IMR-90 (cell line): Measurements from ENCODE around the gene NEGR1. TPM values are rescaled to one million over a fixed set of nuclear protein-coding genes. Genes with fewer than 3 reads are reported as not detected.

Experiments used
- ATAC-seq: fragments of 200-7000 bp; cut with Tn5 transposase; 2 replicates; pipeline ENCODE4 v1.9.1; 2020; ENCODE audit warnings: low read depth, mild to moderate bottlenecking, moderate library complexity
- BruUV-seq: library from RNA; stranded (reverse); fragments of 400-500 nt; replicated peaks from 2 replicates; lab custom pipeline; 2021; lab: Mats Ljungman, UMichigan
- CTCF ChIA-PET: fragments of 300-600 bp; formaldehyde crosslinking; extraction: SDS; loops from one replicate; lab custom pipeline; 2021; ENCODE audit warnings: antibody characterized with exemption; lab: Yijun Ruan, JAX
- POLR2A ChIA-PET: fragments of 300-600 bp; sonication (Branson Sonifier 250); formaldehyde crosslinking; loops from one replicate; lab custom pipeline; 2022; ENCODE audit warnings: antibody characterized with exemption; ENCODE audit not compliant: unreplicated experiment; lab: Charles Lee
- DNase-seq: peaks from one replicate; pipeline ENCODE4 v3.0.0; 2013
- H2AFZ ChIP-seq: replicated peaks from 2 replicates; pipeline ENCODE3; 2013; ENCODE audit warnings: low read length, mild to moderate bottlenecking; ENCODE audit not compliant: poor library complexity
- H2AK5ac ChIP-seq: 2 replicates; pipeline ENCODE4 v1.6.1; 2013; ENCODE audit warnings: low read depth, low read length, inconsistent platforms
- H2AK9ac ChIP-seq: replicated peaks from 2 replicates; pipeline ENCODE3; 2013; ENCODE audit warnings: mild to moderate bottlenecking, low read depth, low read length, moderate library complexity; ENCODE audit not compliant: poor library complexity
- H2BK120ac ChIP-seq: 2 replicates; pipeline ENCODE4 v1.6.1; 2013; ENCODE audit warnings: low read depth, low read length, inconsistent platforms
- H2BK15ac ChIP-seq: 3 replicates; pipeline ENCODE4 v1.6.1; 2013; ENCODE audit warnings: low read depth, low read length, inconsistent platforms
- H2BK20ac ChIP-seq: 2 replicates; pipeline ENCODE4 v1.6.1; 2013; ENCODE audit warnings: low read depth, mild to moderate bottlenecking, inconsistent platforms, low read length, moderate library complexity
- H2BK5ac ChIP-seq: 2 replicates; pipeline ENCODE4 v1.6.1; 2013; ENCODE audit warnings: mild to moderate bottlenecking, low read depth, low read length, inconsistent platforms; ENCODE audit not compliant: poor library complexity, severe bottlenecking
- H3K14ac ChIP-seq: replicated peaks from 2 replicates; pipeline ENCODE4 v1.6.1; 2013; ENCODE audit warnings: low read depth, low read length, inconsistent platforms
- H3K18ac ChIP-seq: 2 replicates; pipeline ENCODE4 v1.6.1; 2013; ENCODE audit warnings: low read depth, low read length, control low read depth
- H3K23ac ChIP-seq: 2 replicates; pipeline ENCODE4 v1.6.1; 2013; ENCODE audit warnings: low read depth, low read length, inconsistent platforms
- H3K27ac ChIP-seq: 2 replicates; pipeline ENCODE4 v1.5.1; 2013; ENCODE audit warnings: mild to moderate bottlenecking, control low read depth, low read length; ENCODE audit not compliant: insufficient read depth
- H3K27me3 ChIP-seq: 2 replicates; pipeline ENCODE4 v1.6.1; 2013; ENCODE audit warnings: low read length; ENCODE audit not compliant: control insufficient read depth, insufficient read depth
- H3K36me3 ChIP-seq: 2 replicates; pipeline ENCODE4 v1.6.1; 2013; ENCODE audit warnings: low read length, mixed read lengths; ENCODE audit not compliant: control insufficient read depth, insufficient read depth
- H3K4ac ChIP-seq: 2 replicates; pipeline ENCODE4 v1.6.1; 2013; ENCODE audit warnings: low read depth, low read length, inconsistent platforms
- H3K4me1 ChIP-seq: 2 replicates; pipeline ENCODE4 v1.6.1; 2013; ENCODE audit warnings: low read length, mixed read lengths; ENCODE audit not compliant: control insufficient read depth, insufficient read depth
- H3K4me2 ChIP-seq: 2 replicates; pipeline ENCODE4 v1.6.1; 2013; ENCODE audit warnings: low read depth, mild to moderate bottlenecking, control low read depth, low read length, moderate library complexity
- H3K4me3 ChIP-seq: 2 replicates; pipeline ENCODE4 v1.5.1; 2013; ENCODE audit warnings: low read depth, mild to moderate bottlenecking, control low read depth, low read length, moderate library complexity; ENCODE audit not compliant: insufficient read depth
- H3K56ac ChIP-seq: 2 replicates; pipeline ENCODE4 v1.6.1; 2013; ENCODE audit warnings: low read length, inconsistent platforms; ENCODE audit not compliant: insufficient read depth; ENCODE audit errors: extremely low read depth
- H3K79me1 ChIP-seq, 2 experiments: 2 replicates each; pipeline ENCODE4 v1.6.1; 2013; ENCODE audit warnings: low read length in 2 of 2, inconsistent platforms in 1 of 2, low read depth in 1 of 2
- H3K9ac ChIP-seq: 2 replicates; pipeline ENCODE4 v1.6.1; 2013; ENCODE audit warnings: low read depth, low read length, control low read depth
- H3K9me1 ChIP-seq: 2 replicates; pipeline ENCODE4 v1.6.1; 2013; ENCODE audit warnings: low read length, inconsistent platforms; ENCODE audit not compliant: insufficient read depth
- H3K9me3 ChIP-seq: 2 replicates; pipeline ENCODE4 v1.6.1; 2013; ENCODE audit warnings: low read length; ENCODE audit not compliant: control insufficient read depth, insufficient read depth
- H4K20me1 ChIP-seq: 2 replicates; pipeline ENCODE4 v1.6.1; 2013; ENCODE audit warnings: low read length, inconsistent platforms; ENCODE audit not compliant: insufficient read depth
- H4K5ac ChIP-seq: 2 replicates; pipeline ENCODE4 v1.6.1; 2013; ENCODE audit warnings: mild to moderate bottlenecking, low read depth, low read length, control low read depth
- H4K8ac ChIP-seq, 2 experiments: 2 replicates each; pipeline ENCODE4 v1.6.1; 2013; ENCODE audit warnings: low read depth in 2 of 2, low read length in 2 of 2, control low read depth in 1 of 2, inconsistent platforms in 1 of 2
- H4K91ac ChIP-seq: 2 replicates; pipeline ENCODE4 v1.6.1; 2013; ENCODE audit warnings: low read depth, low read length, inconsistent platforms; ENCODE audit not compliant: insufficient read depth
- BHLHE40 ChIP-seq: fragments of 150-350 bp; IDR thresholded peaks from 2 replicates; pipeline ENCODE4 v1.6.1; 2016; ENCODE audit warnings: mild to moderate bottlenecking, low read depth, low read length
- CEBPB ChIP-seq: IDR thresholded peaks from 2 replicates; pipeline ENCODE4 v1.6.1; 2012; ENCODE audit warnings: low read depth, low read length, improper control_type of control experiment
- CHD1 ChIP-seq: IDR thresholded peaks from 2 replicates; pipeline ENCODE4 v1.6.1; 2012; ENCODE audit warnings: low read depth, low read length, improper control_type of control experiment
- CTCF ChIP-seq: conservative IDR thresholded peaks from 2 replicates; pipeline ENCODE4 v1.5.1; 2012; ENCODE audit warnings: mild to moderate bottlenecking, low read depth, low read length, improper control_type of control experiment
- ELK1 ChIP-seq: fragments of 150-350 bp; IDR thresholded peaks from 2 replicates; pipeline ENCODE4 v1.6.1; 2016; ENCODE audit warnings: low read depth, mild to moderate bottlenecking, low read length, moderate library complexity, borderline replicate concordance
- FOS ChIP-seq: fragments of 150-350 bp; IDR thresholded peaks from 2 replicates; pipeline ENCODE4 v1.6.1; 2016; ENCODE audit warnings: low read depth, low read length
- MAFK ChIP-seq: IDR thresholded peaks from 2 replicates; pipeline ENCODE4 v1.6.1; 2012; ENCODE audit warnings: low read depth, low read length, improper control_type of control experiment
- MAZ ChIP-seq: IDR thresholded peaks from 2 replicates; pipeline ENCODE4 v1.6.1; 2012; ENCODE audit warnings: low read depth, mild to moderate bottlenecking, low read length, improper control_type of control experiment, moderate library complexity, borderline replicate concordance
- MXI1 ChIP-seq: IDR thresholded peaks from 2 replicates; pipeline ENCODE4 v1.6.1; 2012; ENCODE audit warnings: low read depth, mild to moderate bottlenecking, low read length, moderate library complexity, borderline replicate concordance
- NFE2L2 ChIP-seq: fragments of 150-350 bp; IDR thresholded peaks from 2 replicates; pipeline ENCODE4 v1.6.1; 2016; ENCODE audit warnings: low read depth, mild to moderate bottlenecking, low read length
- POLR2A ChIP-seq: IDR thresholded peaks from 2 replicates; pipeline ENCODE4 v1.6.1; 2012; ENCODE audit warnings: mild to moderate bottlenecking, low read depth, low read length
- RAD21 ChIP-seq: IDR thresholded peaks from 2 replicates; pipeline ENCODE4 v1.6.1; 2012; ENCODE audit warnings: low read length, improper control_type of control experiment
- RFX5 ChIP-seq: IDR thresholded peaks from 2 replicates; pipeline ENCODE4 v1.8.0; 2012; ENCODE audit warnings: low read depth, mild to moderate bottlenecking, low read length, moderate library complexity
- SMC3 ChIP-seq: fragments of 150-350 bp; IDR thresholded peaks from 2 replicates; pipeline ENCODE4 v1.6.1; 2016; ENCODE audit warnings: low read depth, mild to moderate bottlenecking, antibody characterized with exemption, low read length, moderate library complexity
- USF2 ChIP-seq: fragments of 150-350 bp; IDR thresholded peaks from 2 replicates; pipeline ENCODE4 v1.6.1; 2017; ENCODE audit warnings: mild to moderate bottlenecking, antibody characterized with exemption, low read length, low read depth
- WGBS, 2 experiments: methylation state at CpG; one replicate each; pipeline versions ENCODE4 v1.1.5 to v1.1.7; 2013; ENCODE audit warnings: missing lambda C conversion rate in 2 of 2; ENCODE audit not compliant: insufficient read length in 1 of 2; ENCODE audit errors: extremely low coverage in 2 of 2; 5-methylcytosine and 5-hydroxymethylcytosine counted together
- dilution Hi-C: fragments of 300-500 bp; cut with HindIII; formaldehyde crosslinking; loops from one replicate; pipeline ENCODE4 v1.14.3; 2018; ENCODE audit warnings: low sequenced_read_pairs; ENCODE audit not compliant: unreplicated experiment
- in situ Hi-C: fragments of 300-500 bp; cut with MboI; formaldehyde crosslinking; loops from 3 replicates; pipeline ENCODE4 v1.14.3; 2019; ENCODE audit warnings: low sequenced_read_pairs, inconsistent platforms, mixed read lengths
- intact Hi-C: fragments of 100-400 bp; cut with micrococcal nuclease; formaldehyde crosslinking; loops from 2 replicates; pipeline ENCODE4 v1.10.0; 2022
- polyA plus RNA-seq, 3 experiments: library from polyadenylated mRNA; depleted of rRNA; stranded (reverse); fragments of >200 nt; gene quantifications; 2 replicates each; pipeline ENCODE4 v1.2.3, GENCODE V29; 2012; ENCODE audit warnings: low replicate concordance in 1 of 3
- total RNA-seq: library from RNA; depleted of rRNA; stranded (reverse); fragments of >200 nt; gene quantifications from 2 replicates; pipeline ENCODE4 v1.2.3, GENCODE V29; 2012

NEGR1 gene
- total and polyA plus RNA-seq, 2 of the 4 experiments (the other 2 are of a cell fraction) = 5.1 to 9.1 TPM

- H3K4ac ChIP-seq = no peak overlapping the region
- H4K5ac ChIP-seq = no peak overlapping the region
- no peak overlapping the region for H3K56ac ChIP-seq
- H2BK20ac ChIP-seq = no peak overlapping the region
- no peak overlapping the region for H3K9ac ChIP-seq
- no peaks in the 10 kb centered on the region for H3K79me1 ChIP-seq
- no peak overlapping the region for H3K18ac ChIP-seq
- H3K9me3 ChIP-seq = no peaks in the 10 kb centered on the region
- H3K14ac ChIP-seq = no peak overlapping the region
- H3K4me2 ChIP-seq = no peak overlapping the region
- no peak overlapping the region for H2AK5ac ChIP-seq
- no peak overlapping the region for H3K23ac ChIP-seq
- no peaks in the 10 kb centered on the region for H3K36me3 ChIP-seq
- H2AFZ ChIP-seq = no peak overlapping the region
- no peak overlapping the region for H3K4me3 ChIP-seq
- dilution Hi-C loops (no loop called here), in situ Hi-C loops (no loop called here), intact Hi-C loops (no loop called here)
- H3K27me3 ChIP-seq = no peaks in the 10 kb centered on the region
- H3K4me1 ChIP-seq = no peaks in the 10 kb centered on the region; the same call in 1 of the 2 replicates
- no peak overlapping the region for H2AK9ac ChIP-seq
- ChIA-PET CTCF (interaction anchor here (1.0 kb wide), 1 partner anchor 12 kb away, joined by 3 read pairs; no protein-coding TSS in a partner anchor), POLR2A (no interaction called here)
- H2BK120ac ChIP-seq = no peak overlapping the region
- H4K8ac ChIP-seq = no peak overlapping the region
- no peaks in the 10 kb centered on the region for H3K9me1 ChIP-seq
- BruUV-seq = no TSS peak
- no peak overlapping the region for H2BK15ac ChIP-seq
- no peak overlapping the region for H3K27ac ChIP-seq
- no peak for DNase-seq
- no peak for ATAC-seq
- H2BK5ac ChIP-seq = no peak overlapping the region
- no CpG with 5 or more reads among the region's 3 CpGs for WGBS, 2 experiments
- no peak overlapping the region for H4K91ac ChIP-seq
- no peaks in the 10 kb centered on the region for H4K20me1 ChIP-seq
- TF ChIP-seq MAFK (no peak), SMC3 (no peak), MAZ (no peak), POLR2A (no peak), RFX5 (no peak), RAD21 (no peak), BHLHE40 (no peak), CTCF (no peak), CEBPB (no peak), NFE2L2 (no peak), ELK1 (no peak), CHD1 (no peak), MXI1 (no peak), FOS (no peak), USF2 (no peak)
Measured at GRCh38 chr1:72060466-72061245, 221.7 kb downstream of the NEGR1 start.
